H9 (cell line): ENCODE results near the gene NTF4. TPM values are rescaled to one million over a fixed set of nuclear protein-coding genes. Genes with fewer than 3 reads are reported as not detected.

Experiments
- DNase-seq: peaks from one replicate; pipeline ENCODE4 v3.0.0-alpha.2; 2017
- H2AFZ ChIP-seq: one replicate; pipeline ENCODE4 v1.6.1; 2013; ENCODE audit warnings: mild to moderate bottlenecking, low read length, control low read depth, moderate library complexity
- H2AK5ac ChIP-seq: 2 replicates; pipeline ENCODE4 v1.6.1; 2013; ENCODE audit warnings: low read length, control low read depth, mixed read lengths; ENCODE audit not compliant: insufficient read length
- H2BK120ac ChIP-seq: one replicate; pipeline ENCODE4 v1.6.1; 2013; ENCODE audit warnings: low read depth, mild to moderate bottlenecking, low read length, control low read depth, inconsistent platforms; ENCODE audit not compliant: poor library complexity, severe bottlenecking
- H2BK12ac ChIP-seq: 2 replicates; pipeline ENCODE4 v1.6.1; 2013; ENCODE audit warnings: low read length, control low read depth, mixed read lengths, low read depth; ENCODE audit not compliant: insufficient read length
- H2BK15ac ChIP-seq: 2 replicates; pipeline ENCODE4 v1.6.1; 2013; ENCODE audit warnings: low read depth, low read length, control low read depth
- H2BK20ac ChIP-seq: one replicate; pipeline ENCODE4 v1.6.1; 2013; ENCODE audit warnings: low read depth, mild to moderate bottlenecking, low read length, control low read depth, inconsistent platforms; ENCODE audit not compliant: poor library complexity, severe bottlenecking
- H2BK5ac ChIP-seq: 2 replicates; pipeline ENCODE4 v1.6.1; 2013; ENCODE audit warnings: low read length, control low read depth, mixed read lengths; ENCODE audit not compliant: insufficient read length
- H3K14ac ChIP-seq: 2 replicates; pipeline ENCODE4 v1.6.1; 2013; ENCODE audit warnings: low read length, control low read depth; ENCODE audit not compliant: insufficient read depth
- H3K18ac ChIP-seq: 2 replicates; pipeline ENCODE4 v1.6.1; 2013; ENCODE audit warnings: low read depth, mild to moderate bottlenecking, mixed read lengths, low read length, control low read depth; ENCODE audit not compliant: insufficient read length
- H3K23ac ChIP-seq: 2 replicates; pipeline ENCODE4 v1.6.1; 2013; ENCODE audit warnings: low read length, control low read depth, mixed read lengths, low read depth; ENCODE audit not compliant: insufficient read length
- H3K23me2 ChIP-seq: 2 replicates; pipeline ENCODE4 v1.6.1; 2013; ENCODE audit warnings: low read depth, mild to moderate bottlenecking, mixed read lengths, low read length, control low read depth; ENCODE audit not compliant: insufficient read length, poor library complexity, severe bottlenecking
- H3K27ac ChIP-seq: 2 replicates; pipeline ENCODE4 v1.5.1; 2013; ENCODE audit warnings: low read length, control low read depth, mixed read lengths, low read depth; ENCODE audit not compliant: insufficient read length
- H3K27me3 ChIP-seq: 2 replicates; pipeline ENCODE4 v1.6.1; 2013; ENCODE audit warnings: low read length, control low read depth, inconsistent platforms; ENCODE audit not compliant: insufficient read depth
- H3K4ac ChIP-seq: 2 replicates; pipeline ENCODE4 v1.6.1; 2013; ENCODE audit warnings: low read depth, mild to moderate bottlenecking, control low read depth, inconsistent platforms, low read length, moderate library complexity
- H3K4me1 ChIP-seq: 2 replicates; pipeline ENCODE4 v1.6.1; 2013; ENCODE audit warnings: low read length, control low read depth, inconsistent platforms; ENCODE audit not compliant: insufficient read depth
- H3K4me2 ChIP-seq: 2 replicates; pipeline ENCODE4 v1.6.1; 2013; ENCODE audit warnings: low read length, control low read depth, mixed read lengths; ENCODE audit not compliant: insufficient read length, insufficient read depth
- H3K56ac ChIP-seq: 2 replicates; pipeline ENCODE4 v1.6.1; 2013; ENCODE audit warnings: low read depth, mild to moderate bottlenecking, mixed read lengths, low read length, control low read depth; ENCODE audit not compliant: insufficient read length
- H3K79me1 ChIP-seq: 2 replicates; pipeline ENCODE4 v1.6.1; 2013; ENCODE audit warnings: low read depth, mild to moderate bottlenecking, moderate library complexity, low read length, control low read depth, inconsistent platforms; ENCODE audit not compliant: insufficient read depth, poor library complexity, severe bottlenecking
- H3K79me2 ChIP-seq: 2 replicates; pipeline ENCODE4 v1.6.1; 2013; ENCODE audit warnings: low read length, control low read depth, inconsistent platforms; ENCODE audit not compliant: insufficient read depth
- H3K9ac ChIP-seq: 2 replicates; pipeline ENCODE4 v1.6.1; 2013; ENCODE audit warnings: low read length, control low read depth, mixed read lengths; ENCODE audit not compliant: insufficient read length; ENCODE audit errors: extremely low read depth
- H3K9me3 ChIP-seq: one replicate; pipeline ENCODE4 v1.6.1; 2013; ENCODE audit warnings: low read depth, low read length, inconsistent platforms; ENCODE audit not compliant: control insufficient read depth
- H3T11ph ChIP-seq: one replicate; pipeline ENCODE4 v1.6.1; 2013; ENCODE audit warnings: mild to moderate bottlenecking, low read length, control low read depth, inconsistent platforms
- H4K20me1 ChIP-seq: one replicate; pipeline ENCODE4 v1.6.1; 2013; ENCODE audit not compliant: control insufficient read depth, insufficient read length, insufficient read depth
- H4K5ac ChIP-seq: 2 replicates; pipeline ENCODE4 v1.6.1; 2013; ENCODE audit warnings: low read depth, mild to moderate bottlenecking, mixed read lengths, low read length, control low read depth; ENCODE audit not compliant: insufficient read length
- H4K8ac ChIP-seq: replicated peaks from 2 replicates; pipeline ENCODE4 v1.6.1; 2013; ENCODE audit warnings: low read length, control low read depth, mixed read lengths, low read depth; ENCODE audit not compliant: insufficient read length
- H4K91ac ChIP-seq: 2 replicates; pipeline ENCODE4 v1.6.1; 2013; ENCODE audit warnings: low read depth, mild to moderate bottlenecking, moderate library complexity, mixed read lengths, low read length, control low read depth; ENCODE audit not compliant: insufficient read length
- H3K27ac Mint-ChIP-seq, 3 experiments: 2 replicates in 2 of 3; 3 replicates in 1 of 3; pipeline ENCODE4 v1.8.0; 2020 to 2021; ENCODE audit warnings: mixed read lengths in 3 of 3, mild to moderate bottlenecking in 1 of 3, moderate library complexity in 1 of 3
- H3K27me3 Mint-ChIP-seq: 2 replicates; pipeline ENCODE4 v1.8.0; 2021; ENCODE audit warnings: low read depth, mild to moderate bottlenecking, moderate library complexity, mixed read lengths
- H3K36me3 Mint-ChIP-seq, 3 experiments: 2 replicates in 2 of 3; 3 replicates in 1 of 3; pipeline ENCODE4 v1.8.0; 2020 to 2021; ENCODE audit warnings: low read depth in 3 of 3, mixed read lengths in 3 of 3; ENCODE audit not compliant: insufficient read depth in 1 of 3
- H3K4me1 Mint-ChIP-seq, 2 experiments: 2 replicates each; pipeline ENCODE4 v1.8.0; 2020; ENCODE audit warnings: mixed read lengths in 2 of 2
- H3K4me3 Mint-ChIP-seq, 2 experiments: 2 replicates in 1 of 2; 3 replicates in 1 of 2; pipeline ENCODE4 v1.8.0; 2020 to 2021; ENCODE audit warnings: mild to moderate bottlenecking in 2 of 2, mixed read lengths in 2 of 2, moderate library complexity in 1 of 2
- H3K9me3 Mint-ChIP-seq, 2 experiments: 2 replicates in 1 of 2; 3 replicates in 1 of 2; pipeline ENCODE4 v1.8.0; 2020; ENCODE audit warnings: mild to moderate bottlenecking in 2 of 2, mixed read lengths in 2 of 2, moderate library complexity in 1 of 2
- WGBS: extraction: QIAGEN DNeasy Blood & Tissue Kit; methylation state at CpG from one replicate; pipeline ENCODE4 v1.1.7; 2013; ENCODE audit warnings: missing lambda C conversion rate, low lambda C conversion rate, mixed read lengths; ENCODE audit not compliant: insufficient read length; ENCODE audit errors: extremely low coverage; 5-methylcytosine and 5-hydroxymethylcytosine counted together
- total RNA-seq: library from RNA; stranded (reverse); gene quantifications from 2 replicates; pipeline ENCODE4 v1.2.1, GENCODE V29; 2021
- TF ChIP-seq, protein P1 (sequence below): fragments of 200-600 bp; sonication (generic); conservative IDR thresholded peaks from 3 replicates; pipeline ENCODE4 v1.8.0; 2021; ENCODE audit warnings: antibody characterized with exemption, mild to moderate bottlenecking

Gene NTF4
- total RNA-seq, 1 experiment from 2014 or later: 2.1 TPM

DNA sequence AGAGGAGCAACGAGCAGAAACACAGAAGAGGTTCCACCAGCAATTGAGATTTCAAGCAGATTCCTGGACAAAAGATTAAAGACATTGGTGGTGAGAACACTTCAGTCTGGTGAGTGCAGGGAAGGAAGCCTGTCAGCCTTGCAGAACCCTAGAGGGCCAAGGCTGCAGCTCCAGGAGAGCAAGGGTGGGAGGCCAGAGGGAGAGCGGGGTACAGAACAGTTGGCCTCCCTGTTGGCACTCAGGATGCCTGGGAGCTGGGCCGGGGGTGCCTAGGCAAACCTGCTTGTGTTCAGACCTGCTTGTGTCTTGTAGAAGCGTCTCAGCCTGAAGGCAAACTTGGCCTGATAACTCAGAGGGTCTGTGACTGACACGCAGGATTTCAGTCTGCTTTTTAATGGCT is 44.4 kb upstream of the NTF4 start:
- Histone ChIP-seq H3K56ac (no peak overlapping the region), H3K23me2 (no peaks in the 10 kb centered on the region), H2BK5ac (no peak overlapping the region), H2AFZ (no peak overlapping the region), H4K5ac (no peak overlapping the region), H4K8ac (no peak overlapping the region), H4K20me1 (no peaks in the 10 kb centered on the region), H3K23ac (no peak overlapping the region), H3K27me3 (no peaks in the 10 kb centered on the region), H3K4me1 (no peaks in the 10 kb centered on the region), H3K4ac (no peak overlapping the region), H2AK5ac (no peak overlapping the region), H3K9ac (no peak overlapping the region), H2BK120ac (no peak overlapping the region), H3K9me3 (no peaks in the 10 kb centered on the region), H2BK12ac (no peak overlapping the region), H3K79me1 (no peaks in the 10 kb centered on the region), H3K4me2 (no peak overlapping the region), H3K27ac (no peak overlapping the region), H2BK20ac (no peak overlapping the region), H3K14ac (no peak overlapping the region), H4K91ac (no peak overlapping the region), H3T11ph (no peak overlapping the region), H3K79me2 (no peaks in the 10 kb centered on the region), H2BK15ac (no peak overlapping the region), H3K18ac (no peak overlapping the region)
- no CpG with 5 or more reads among the region's 5 CpGs for WGBS
- Mint-ChIP-seq H3K4me1 (peaks cover 14 to 29% of the 10 kb centered on the region in 2 experiments), H3K4me3 (no peak overlapping the region; a peak in 1 of 5 replicates), H3K36me3 (peaks cover 35 to 52% (median 51%) of the 10 kb centered on the region in 3 experiments), H3K9me3 (peaks cover 0 to 2% of the 10 kb centered on the region in 2 experiments; a peak in 2 of 5 replicates), H3K27me3 (peaks cover 1% of the 10 kb centered on the region), H3K27ac (peak overlapping the region in 2 of 3 experiments; percentile 16 to 91; a peak in 5 of 7 replicates)
- no peak for DNase-seq
- TF ChIP-seq, protein P1, sequence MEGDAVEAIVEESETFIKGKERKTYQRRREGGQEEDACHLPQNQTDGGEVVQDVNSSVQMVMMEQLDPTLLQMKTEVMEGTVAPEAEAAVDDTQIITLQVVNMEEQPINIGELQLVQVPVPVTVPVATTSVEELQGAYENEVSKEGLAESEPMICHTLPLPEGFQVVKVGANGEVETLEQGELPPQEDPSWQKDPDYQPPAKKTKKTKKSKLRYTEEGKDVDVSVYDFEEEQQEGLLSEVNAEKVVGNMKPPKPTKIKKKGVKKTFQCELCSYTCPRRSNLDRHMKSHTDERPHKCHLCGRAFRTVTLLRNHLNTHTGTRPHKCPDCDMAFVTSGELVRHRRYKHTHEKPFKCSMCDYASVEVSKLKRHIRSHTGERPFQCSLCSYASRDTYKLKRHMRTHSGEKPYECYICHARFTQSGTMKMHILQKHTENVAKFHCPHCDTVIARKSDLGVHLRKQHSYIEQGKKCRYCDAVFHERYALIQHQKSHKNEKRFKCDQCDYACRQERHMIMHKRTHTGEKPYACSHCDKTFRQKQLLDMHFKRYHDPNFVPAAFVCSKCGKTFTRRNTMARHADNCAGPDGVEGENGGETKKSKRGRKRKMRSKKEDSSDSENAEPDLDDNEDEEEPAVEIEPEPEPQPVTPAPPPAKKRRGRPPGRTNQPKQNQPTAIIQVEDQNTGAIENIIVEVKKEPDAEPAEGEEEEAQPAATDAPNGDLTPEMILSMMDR: no peak
